ENCODE results near the gene EGFLAM. TPM values are rescaled to one million over a fixed set of nuclear protein-coding genes. Genes with fewer than 3 reads are reported as not detected.

The EGFLAM gene
- total and polyA plus RNA-seq, 9 of the 15 experiments (the other 6 are each of a cell fraction or from before 2014, with no cell fraction given), result 0.09 to 2.5 (median 1.0) TPM

- Histone ChIP-seq H3K27ac (ENCODE audit: extremely low read depth, low read depth, low read length) (no peak overlapping the region), H3K4me1 (replicated peaks in 1 of 2; ENCODE audit: control insufficient read depth in 2 of 2, insufficient read depth in 2 of 2, low read length in 2 of 2) (no peaks in the 10 kb centered on the region; a peak in 2 of 5 replicates), H3K9me3 (replicated peaks; ENCODE audit: control insufficient read depth, insufficient read depth, low read depth, low read length) (no peaks in the 10 kb centered on the region), H3K4me2 (ENCODE audit: insufficient read depth, low read length) (no peak overlapping the region), H4K20me1 (replicated peaks; ENCODE audit: control insufficient read depth, insufficient read depth, low read length) (no peaks in the 10 kb centered on the region), H3K27me3 (ENCODE audit: control insufficient read depth in 2 of 2, insufficient read depth in 2 of 2, low read length in 2 of 2) (no peaks in the 10 kb centered on the region), H3K36me3 (ENCODE audit: control insufficient read depth, insufficient read depth, low read length) (no peaks in the 10 kb centered on the region), H3K79me2 (ENCODE audit: control insufficient read depth, insufficient read depth, low read length) (no peaks in the 10 kb centered on the region), H3K9ac (ENCODE audit: insufficient read depth in 1 of 2, low read depth in 2 of 2, low read length in 2 of 2) (no peak overlapping the region), H3K4me3 (no peak overlapping the region), H2AFZ (ENCODE audit: low read depth, low read length) (no peak overlapping the region), H3K9me1 (ENCODE audit: control insufficient read depth, insufficient read depth, low read length) (no peaks in the 10 kb centered on the region)
- FAIRE-seq (no peak), ATAC-seq (no peak), DNase-seq (ENCODE audit: extremely low read depth in 1 of 4, low spot score in 3 of 4) (no peak)
- 61% methylated on average over 8 of the region's 8 CpGs for WGBS (ENCODE audit: insufficient coverage, low coverage, missing lambda C conversion rate)
- intact Hi-C loops (cut with micrococcal nuclease), result no loop called here
- in situ Hi-C loops (cut with MboI), result no loop called here
- CTCF ChIA-PET (ENCODE audit: low intra/inter-chr PET ratio), result no interaction called here
- POLR2A ChIA-PET, result no interaction called here
- TF ChIP-seq POLR2B (IDR thresholded peaks at IDR 0.05; ENCODE audit: low read depth, partially characterized antibody) (no peak), RBM25 (IDR thresholded peaks at IDR 0.05; ENCODE audit: low read depth, low read length, severe bottlenecking) (no peak), ELK3 (CRISPR knock-in tag; IDR thresholded peaks at IDR 0.05) (no peak), EP300 (IDR thresholded peaks at IDR 0.05; ENCODE audit: low read length) (no peak), SOX6 (IDR thresholded peaks at IDR 0.05) (no peak), CAMTA2 (CRISPR knock-in tag; conservative IDR thresholded peaks at IDR 0.05) (no peak), RBM17 (IDR thresholded peaks at IDR 0.05; ENCODE audit: borderline replicate concordance, low read depth, low read length) (no peak), ZBTB7A (IDR thresholded peaks at IDR 0.05; ENCODE audit: borderline replicate concordance, control insufficient read depth, low read depth, low read length) (no peak), FOXA1 (IDR thresholded peaks at IDR 0.05; ENCODE audit: borderline replicate concordance) (no peak), POLR3A (IDR thresholded peaks at IDR 0.05; ENCODE audit: borderline replicate concordance, extremely low read depth, insufficient read depth, insufficient read length) (no peak), ZFP30 (CRISPR knock-in tag; IDR thresholded peaks at IDR 0.05; ENCODE audit: borderline replicate concordance) (no peak)
- no TSS peak for BruUV-seq (replicated peaks)
Observed at GRCh38 chr5:38371596-38371995, 113.2 kb downstream of the EGFLAM start.

Data from K562 (cell line).